H9 (cell line): ENCODE measurements around the gene STEAP2. TPM values are rescaled to one million over a fixed set of nuclear protein-coding genes. Genes with fewer than 3 reads are reported as not detected.

Source experiments
- DNase-seq: peaks from one replicate; pipeline ENCODE4 v3.0.0-alpha.2; 2017
- H2AFZ ChIP-seq: one replicate; pipeline ENCODE4 v1.6.1; 2013; ENCODE audit warnings: mild to moderate bottlenecking, low read length, control low read depth, moderate library complexity
- H2AK5ac ChIP-seq: 2 replicates; pipeline ENCODE4 v1.6.1; 2013; ENCODE audit warnings: low read length, control low read depth, mixed read lengths; ENCODE audit not compliant: insufficient read length
- H2BK120ac ChIP-seq: one replicate; pipeline ENCODE4 v1.6.1; 2013; ENCODE audit warnings: low read depth, mild to moderate bottlenecking, low read length, control low read depth, inconsistent platforms; ENCODE audit not compliant: poor library complexity, severe bottlenecking
- H2BK12ac ChIP-seq: 2 replicates; pipeline ENCODE4 v1.6.1; 2013; ENCODE audit warnings: low read length, control low read depth, mixed read lengths, low read depth; ENCODE audit not compliant: insufficient read length
- H2BK15ac ChIP-seq: 2 replicates; pipeline ENCODE4 v1.6.1; 2013; ENCODE audit warnings: low read depth, low read length, control low read depth
- H2BK20ac ChIP-seq: one replicate; pipeline ENCODE4 v1.6.1; 2013; ENCODE audit warnings: low read depth, mild to moderate bottlenecking, low read length, control low read depth, inconsistent platforms; ENCODE audit not compliant: poor library complexity, severe bottlenecking
- H2BK5ac ChIP-seq: 2 replicates; pipeline ENCODE4 v1.6.1; 2013; ENCODE audit warnings: low read length, control low read depth, mixed read lengths; ENCODE audit not compliant: insufficient read length
- H3K14ac ChIP-seq: 2 replicates; pipeline ENCODE4 v1.6.1; 2013; ENCODE audit warnings: low read length, control low read depth; ENCODE audit not compliant: insufficient read depth
- H3K18ac ChIP-seq: 2 replicates; pipeline ENCODE4 v1.6.1; 2013; ENCODE audit warnings: low read depth, mild to moderate bottlenecking, mixed read lengths, low read length, control low read depth; ENCODE audit not compliant: insufficient read length
- H3K23ac ChIP-seq: 2 replicates; pipeline ENCODE4 v1.6.1; 2013; ENCODE audit warnings: low read length, control low read depth, mixed read lengths, low read depth; ENCODE audit not compliant: insufficient read length
- H3K23me2 ChIP-seq: 2 replicates; pipeline ENCODE4 v1.6.1; 2013; ENCODE audit warnings: low read depth, mild to moderate bottlenecking, mixed read lengths, low read length, control low read depth; ENCODE audit not compliant: insufficient read length, poor library complexity, severe bottlenecking
- H3K27ac ChIP-seq: 2 replicates; pipeline ENCODE4 v1.5.1; 2013; ENCODE audit warnings: low read length, control low read depth, mixed read lengths, low read depth; ENCODE audit not compliant: insufficient read length
- H3K27me3 ChIP-seq: 2 replicates; pipeline ENCODE4 v1.6.1; 2013; ENCODE audit warnings: low read length, control low read depth, inconsistent platforms; ENCODE audit not compliant: insufficient read depth
- H3K4ac ChIP-seq: 2 replicates; pipeline ENCODE4 v1.6.1; 2013; ENCODE audit warnings: low read depth, mild to moderate bottlenecking, control low read depth, inconsistent platforms, low read length, moderate library complexity
- H3K4me1 ChIP-seq: 2 replicates; pipeline ENCODE4 v1.6.1; 2013; ENCODE audit warnings: low read length, control low read depth, inconsistent platforms; ENCODE audit not compliant: insufficient read depth
- H3K4me2 ChIP-seq: 2 replicates; pipeline ENCODE4 v1.6.1; 2013; ENCODE audit warnings: low read length, control low read depth, mixed read lengths; ENCODE audit not compliant: insufficient read length, insufficient read depth
- H3K56ac ChIP-seq: 2 replicates; pipeline ENCODE4 v1.6.1; 2013; ENCODE audit warnings: low read depth, mild to moderate bottlenecking, mixed read lengths, low read length, control low read depth; ENCODE audit not compliant: insufficient read length
- H3K79me1 ChIP-seq: 2 replicates; pipeline ENCODE4 v1.6.1; 2013; ENCODE audit warnings: low read depth, mild to moderate bottlenecking, moderate library complexity, low read length, control low read depth, inconsistent platforms; ENCODE audit not compliant: insufficient read depth, poor library complexity, severe bottlenecking
- H3K79me2 ChIP-seq: 2 replicates; pipeline ENCODE4 v1.6.1; 2013; ENCODE audit warnings: low read length, control low read depth, inconsistent platforms; ENCODE audit not compliant: insufficient read depth
- H3K9ac ChIP-seq: 2 replicates; pipeline ENCODE4 v1.6.1; 2013; ENCODE audit warnings: low read length, control low read depth, mixed read lengths; ENCODE audit not compliant: insufficient read length; ENCODE audit errors: extremely low read depth
- H3K9me3 ChIP-seq: one replicate; pipeline ENCODE4 v1.6.1; 2013; ENCODE audit warnings: low read depth, low read length, inconsistent platforms; ENCODE audit not compliant: control insufficient read depth
- H3T11ph ChIP-seq: one replicate; pipeline ENCODE4 v1.6.1; 2013; ENCODE audit warnings: mild to moderate bottlenecking, low read length, control low read depth, inconsistent platforms
- H4K20me1 ChIP-seq: one replicate; pipeline ENCODE4 v1.6.1; 2013; ENCODE audit not compliant: control insufficient read depth, insufficient read length, insufficient read depth
- H4K5ac ChIP-seq: 2 replicates; pipeline ENCODE4 v1.6.1; 2013; ENCODE audit warnings: low read depth, mild to moderate bottlenecking, mixed read lengths, low read length, control low read depth; ENCODE audit not compliant: insufficient read length
- H4K8ac ChIP-seq: replicated peaks from 2 replicates; pipeline ENCODE4 v1.6.1; 2013; ENCODE audit warnings: low read length, control low read depth, mixed read lengths, low read depth; ENCODE audit not compliant: insufficient read length
- H4K91ac ChIP-seq: 2 replicates; pipeline ENCODE4 v1.6.1; 2013; ENCODE audit warnings: low read depth, mild to moderate bottlenecking, moderate library complexity, mixed read lengths, low read length, control low read depth; ENCODE audit not compliant: insufficient read length
- H3K27ac Mint-ChIP-seq, 3 experiments: 2 replicates in 2 of 3; 3 replicates in 1 of 3; pipeline ENCODE4 v1.8.0; 2020 to 2021; ENCODE audit warnings: mixed read lengths in 3 of 3, mild to moderate bottlenecking in 1 of 3, moderate library complexity in 1 of 3
- H3K27me3 Mint-ChIP-seq: 2 replicates; pipeline ENCODE4 v1.8.0; 2021; ENCODE audit warnings: low read depth, mild to moderate bottlenecking, moderate library complexity, mixed read lengths
- H3K36me3 Mint-ChIP-seq, 3 experiments: 2 replicates in 2 of 3; 3 replicates in 1 of 3; pipeline ENCODE4 v1.8.0; 2020 to 2021; ENCODE audit warnings: low read depth in 3 of 3, mixed read lengths in 3 of 3; ENCODE audit not compliant: insufficient read depth in 1 of 3
- H3K4me1 Mint-ChIP-seq, 2 experiments: 2 replicates each; pipeline ENCODE4 v1.8.0; 2020; ENCODE audit warnings: mixed read lengths in 2 of 2
- H3K4me3 Mint-ChIP-seq, 2 experiments: 2 replicates in 1 of 2; 3 replicates in 1 of 2; pipeline ENCODE4 v1.8.0; 2020 to 2021; ENCODE audit warnings: mild to moderate bottlenecking in 2 of 2, mixed read lengths in 2 of 2, moderate library complexity in 1 of 2
- H3K9me3 Mint-ChIP-seq, 2 experiments: 2 replicates in 1 of 2; 3 replicates in 1 of 2; pipeline ENCODE4 v1.8.0; 2020; ENCODE audit warnings: mild to moderate bottlenecking in 2 of 2, mixed read lengths in 2 of 2, moderate library complexity in 1 of 2
- total RNA-seq: library from RNA; stranded (reverse); gene quantifications from 2 replicates; pipeline ENCODE4 v1.2.1, GENCODE V29; 2021
- TF ChIP-seq, protein P1 (sequence below): fragments of 200-600 bp; sonication (generic); conservative IDR thresholded peaks from 3 replicates; pipeline ENCODE4 v1.8.0; 2021; ENCODE audit warnings: antibody characterized with exemption, mild to moderate bottlenecking

The STEAP2 gene
- total RNA-seq, 1 experiment from 2014 or later, result 6.7 TPM

DNA sequence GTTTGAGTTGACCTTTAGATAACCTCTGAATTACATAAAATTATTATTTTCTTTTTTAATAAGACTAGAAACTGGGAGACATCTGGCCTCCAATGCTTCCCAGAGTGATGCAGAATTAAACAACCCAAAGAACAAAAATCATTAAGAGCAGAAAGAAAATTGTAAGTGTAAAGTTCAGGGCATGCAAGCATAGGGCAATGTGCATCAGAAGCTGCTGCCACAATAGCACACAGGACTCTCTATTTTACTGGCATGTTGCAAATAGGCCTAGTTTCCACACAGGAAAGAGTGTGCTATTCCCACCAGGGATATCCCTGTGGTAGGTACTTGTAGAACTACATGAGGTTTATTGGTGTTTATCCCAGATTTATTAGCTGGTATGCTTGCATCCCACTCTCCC lies 20.5 kb upstream of the STEAP2 start:
- no peak overlapping the region for H3K4me3 Mint-ChIP-seq
- no peak overlapping the region for H4K91ac ChIP-seq
- no peaks in the 10 kb centered on the region for H3K23me2 ChIP-seq
- TF ChIP-seq, protein P1, sequence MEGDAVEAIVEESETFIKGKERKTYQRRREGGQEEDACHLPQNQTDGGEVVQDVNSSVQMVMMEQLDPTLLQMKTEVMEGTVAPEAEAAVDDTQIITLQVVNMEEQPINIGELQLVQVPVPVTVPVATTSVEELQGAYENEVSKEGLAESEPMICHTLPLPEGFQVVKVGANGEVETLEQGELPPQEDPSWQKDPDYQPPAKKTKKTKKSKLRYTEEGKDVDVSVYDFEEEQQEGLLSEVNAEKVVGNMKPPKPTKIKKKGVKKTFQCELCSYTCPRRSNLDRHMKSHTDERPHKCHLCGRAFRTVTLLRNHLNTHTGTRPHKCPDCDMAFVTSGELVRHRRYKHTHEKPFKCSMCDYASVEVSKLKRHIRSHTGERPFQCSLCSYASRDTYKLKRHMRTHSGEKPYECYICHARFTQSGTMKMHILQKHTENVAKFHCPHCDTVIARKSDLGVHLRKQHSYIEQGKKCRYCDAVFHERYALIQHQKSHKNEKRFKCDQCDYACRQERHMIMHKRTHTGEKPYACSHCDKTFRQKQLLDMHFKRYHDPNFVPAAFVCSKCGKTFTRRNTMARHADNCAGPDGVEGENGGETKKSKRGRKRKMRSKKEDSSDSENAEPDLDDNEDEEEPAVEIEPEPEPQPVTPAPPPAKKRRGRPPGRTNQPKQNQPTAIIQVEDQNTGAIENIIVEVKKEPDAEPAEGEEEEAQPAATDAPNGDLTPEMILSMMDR, result no peak
- peaks cover 28% of the 10 kb centered on the region for H3K9me3 ChIP-seq
- no peak overlapping the region for H3K23ac ChIP-seq
- peaks cover 2 to 21% (median 9%) of the 10 kb centered on the region in 3 experiments; a peak in 6 of 7 replicates for H3K36me3 Mint-ChIP-seq
- no peaks in the 10 kb centered on the region; the same call in none of the 2 replicates for H3K27me3 Mint-ChIP-seq
- no peak overlapping the region for H2AFZ ChIP-seq
- no peak overlapping the region for H3K4ac ChIP-seq
- H3K18ac ChIP-seq, result no peak overlapping the region
- H3T11ph ChIP-seq, result no peak overlapping the region
- no peaks in the 10 kb centered on the region for H3K4me1 ChIP-seq
- no peak overlapping the region for H2BK15ac ChIP-seq
- no peaks in the 10 kb centered on the region for H3K27me3 ChIP-seq
- no peaks in the 10 kb centered on the region for H3K79me1 ChIP-seq
- H4K20me1 ChIP-seq, result no peaks in the 10 kb centered on the region
- no peak overlapping the region for H3K9ac ChIP-seq
- H2BK12ac ChIP-seq, result no peak overlapping the region
- H2AK5ac ChIP-seq, result no peak overlapping the region
- H3K79me2 ChIP-seq, result no peaks in the 10 kb centered on the region
- H2BK20ac ChIP-seq, result no peak overlapping the region
- no peak overlapping the region for H3K27ac Mint-ChIP-seq
- H3K56ac ChIP-seq, result no peak overlapping the region
- H2BK120ac ChIP-seq, result no peak overlapping the region
- no peak overlapping the region for H4K8ac ChIP-seq
- no peak for DNase-seq
- H3K4me2 ChIP-seq, result no peak overlapping the region
- H3K27ac ChIP-seq, result no peak overlapping the region
- no peak overlapping the region for H2BK5ac ChIP-seq
- H3K14ac ChIP-seq, result no peak overlapping the region
- H3K9me3 Mint-ChIP-seq, result peaks cover 32 to 39% of the 10 kb centered on the region in 2 experiments
- H4K5ac ChIP-seq, result no peak overlapping the region
- no peaks in the 10 kb centered on the region for H3K4me1 Mint-ChIP-seq
